ENCODE measurements around the gene GAREM1.

GRCh38 chr18:32502014-32502413 lies 31.3 kb upstream of the GAREM1 start:
- no peak for TF ChIP-seq POLR2AphosphoS5 (IDR thresholded peaks at IDR 0.05)
- TF ChIP-seq, protein P1, sequence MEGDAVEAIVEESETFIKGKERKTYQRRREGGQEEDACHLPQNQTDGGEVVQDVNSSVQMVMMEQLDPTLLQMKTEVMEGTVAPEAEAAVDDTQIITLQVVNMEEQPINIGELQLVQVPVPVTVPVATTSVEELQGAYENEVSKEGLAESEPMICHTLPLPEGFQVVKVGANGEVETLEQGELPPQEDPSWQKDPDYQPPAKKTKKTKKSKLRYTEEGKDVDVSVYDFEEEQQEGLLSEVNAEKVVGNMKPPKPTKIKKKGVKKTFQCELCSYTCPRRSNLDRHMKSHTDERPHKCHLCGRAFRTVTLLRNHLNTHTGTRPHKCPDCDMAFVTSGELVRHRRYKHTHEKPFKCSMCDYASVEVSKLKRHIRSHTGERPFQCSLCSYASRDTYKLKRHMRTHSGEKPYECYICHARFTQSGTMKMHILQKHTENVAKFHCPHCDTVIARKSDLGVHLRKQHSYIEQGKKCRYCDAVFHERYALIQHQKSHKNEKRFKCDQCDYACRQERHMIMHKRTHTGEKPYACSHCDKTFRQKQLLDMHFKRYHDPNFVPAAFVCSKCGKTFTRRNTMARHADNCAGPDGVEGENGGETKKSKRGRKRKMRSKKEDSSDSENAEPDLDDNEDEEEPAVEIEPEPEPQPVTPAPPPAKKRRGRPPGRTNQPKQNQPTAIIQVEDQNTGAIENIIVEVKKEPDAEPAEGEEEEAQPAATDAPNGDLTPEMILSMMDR (IDR thresholded peaks at IDR 0.05) = no peak
